Activated CD8-positive, alpha-beta T cell treated with anti-CD3 and anti-CD28 coated beads for 36 hours (primary cell): ENCODE measurements around the gene CRTC2. TPM values are rescaled to one million over a fixed set of nuclear protein-coding genes. Genes with fewer than 3 reads are reported as not detected.

Source experiments
- ATAC-seq: fragments of 200-7000 bp; cut with Tn5 transposase; one replicate; pipeline ENCODE4 v1.10.0; 2021; ENCODE audit warnings: mild to moderate bottlenecking, moderate library complexity
- CTCF ChIA-PET: fragments of 350-600 bp; sonication (Branson Sonifier 250); formaldehyde crosslinking; loops from one replicate; lab custom pipeline; 2021; ENCODE audit warnings: antibody characterized with exemption; lab: Charles Lee
- POLR2A ChIA-PET: fragments of 350-600 bp; sonication (Branson Sonifier 250); formaldehyde crosslinking; loops from one replicate; lab custom pipeline; 2021; ENCODE audit warnings: antibody characterized with exemption; lab: Charles Lee
- DNase-seq: peaks from one replicate; pipeline ENCODE4 v3.0.0-alpha.2; 2020
- H3K27ac Mint-ChIP-seq: one replicate; pipeline ENCODE4 v1.8.0; 2021; ENCODE audit warnings: mild to moderate bottlenecking, mixed read lengths
- H3K27me3 Mint-ChIP-seq: one replicate; pipeline ENCODE4 v1.8.0; 2021; ENCODE audit warnings: mixed read lengths
- H3K36me3 Mint-ChIP-seq: one replicate; pipeline ENCODE4 v1.8.0; 2021; ENCODE audit warnings: low read depth, mixed read lengths
- H3K4me1 Mint-ChIP-seq: one replicate; pipeline ENCODE4 v1.8.0; 2021; ENCODE audit warnings: low read depth, mixed read lengths
- H3K4me3 Mint-ChIP-seq: one replicate; pipeline ENCODE4 v1.8.0; 2021; ENCODE audit warnings: mild to moderate bottlenecking, moderate library complexity, mixed read lengths
- H3K9me3 Mint-ChIP-seq: one replicate; pipeline ENCODE4 v1.8.0; 2021; ENCODE audit warnings: mixed read lengths
- intact Hi-C: fragments of 100-400 bp; cut with micrococcal nuclease; formaldehyde crosslinking; loops from one replicate; pipeline ENCODE4 v1.10.0; 2022
- total RNA-seq, 2 experiments: library from RNA; stranded (reverse); gene quantifications; one replicate each; pipeline ENCODE4 v1.2.3, GENCODE V29; 2021
- TF ChIP-seq, protein P1 (sequence below): fragments of 200-600 bp; IDR thresholded peaks from one replicate; pipeline ENCODE4 v1.8.0; 2022; ENCODE audit warnings: antibody characterized with exemption, mild to moderate bottlenecking

The CRTC2 gene
- total RNA-seq, 2 experiments from 2014 or later: 67.3 to 71.8 TPM

- POLR2A ChIA-PET: interaction anchor here (0.6 to 7.3 kb wide), 6 partner anchors 9 to 31 kb away, joined by 3 to 62 read pairs (median 22); partner anchors contain the start of genes CREB3L4, DENND4B, JTB and RAB13
- CTCF ChIA-PET: interaction anchor here (1.1 to 4.8 kb wide), 4 partner anchors 9 to 32 kb away, joined by 3 to 46 read pairs (median 4); partner anchors contain the start of genes DENND4B and JTB
Observed at GRCh38 chr1:153954826-153955225, 3.6 kb downstream of the CRTC2 start.

DNA sequence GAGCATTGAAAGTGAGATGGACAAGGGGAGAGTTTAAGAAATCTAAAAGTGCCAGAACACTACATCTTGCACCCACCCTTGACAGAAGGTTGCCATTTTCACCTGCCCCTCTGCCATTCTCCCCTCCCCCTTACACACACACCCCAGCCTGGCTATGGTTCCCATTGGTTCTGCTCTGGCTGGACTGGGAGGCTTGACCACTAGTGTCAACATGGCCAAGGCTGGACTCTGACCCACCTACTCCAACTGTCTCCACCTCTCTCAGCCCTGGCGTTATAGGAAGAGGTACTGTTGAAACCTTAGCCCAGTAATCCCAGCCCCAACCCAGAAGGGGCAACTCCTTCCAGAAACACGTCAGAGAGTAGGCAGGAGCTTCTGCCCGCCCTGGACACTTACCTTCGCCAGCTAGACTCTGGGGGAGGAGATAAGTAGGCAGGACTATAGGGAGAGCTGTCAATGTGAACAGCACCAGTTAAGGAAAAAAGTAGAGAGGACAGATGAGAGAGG lies 4.5 kb downstream of the CRTC2 start:
- ATAC-seq (no peak), DNase-seq (no peak)
- intact Hi-C loops: no loop called here
- no peak overlapping the region for H3K4me3 Mint-ChIP-seq
- no peaks in the 10 kb centered on the region for H3K9me3 Mint-ChIP-seq
- ChIA-PET CTCF (interaction anchor here (1.1 to 4.8 kb wide), 3 partner anchors 8 to 33 kb away, joined by 3 to 46 read pairs (median 5); partner anchors contain the start of gene DENND4B), POLR2A (interaction anchor here (0.7 to 7.3 kb wide), 8 partner anchors 9 to 39 kb away, joined by 3 to 62 read pairs (median 4); partner anchors contain the start of genes CREB3L4, DENND4B, GATAD2B and RAB13)
- H3K27ac Mint-ChIP-seq: peak overlapping the region; percentile 65
- H3K4me1 Mint-ChIP-seq: peaks cover 32% of the 10 kb centered on the region
- peaks cover 35% of the 10 kb centered on the region for H3K36me3 Mint-ChIP-seq
- H3K27me3 Mint-ChIP-seq: no peaks in the 10 kb centered on the region
- TF ChIP-seq, protein P1, sequence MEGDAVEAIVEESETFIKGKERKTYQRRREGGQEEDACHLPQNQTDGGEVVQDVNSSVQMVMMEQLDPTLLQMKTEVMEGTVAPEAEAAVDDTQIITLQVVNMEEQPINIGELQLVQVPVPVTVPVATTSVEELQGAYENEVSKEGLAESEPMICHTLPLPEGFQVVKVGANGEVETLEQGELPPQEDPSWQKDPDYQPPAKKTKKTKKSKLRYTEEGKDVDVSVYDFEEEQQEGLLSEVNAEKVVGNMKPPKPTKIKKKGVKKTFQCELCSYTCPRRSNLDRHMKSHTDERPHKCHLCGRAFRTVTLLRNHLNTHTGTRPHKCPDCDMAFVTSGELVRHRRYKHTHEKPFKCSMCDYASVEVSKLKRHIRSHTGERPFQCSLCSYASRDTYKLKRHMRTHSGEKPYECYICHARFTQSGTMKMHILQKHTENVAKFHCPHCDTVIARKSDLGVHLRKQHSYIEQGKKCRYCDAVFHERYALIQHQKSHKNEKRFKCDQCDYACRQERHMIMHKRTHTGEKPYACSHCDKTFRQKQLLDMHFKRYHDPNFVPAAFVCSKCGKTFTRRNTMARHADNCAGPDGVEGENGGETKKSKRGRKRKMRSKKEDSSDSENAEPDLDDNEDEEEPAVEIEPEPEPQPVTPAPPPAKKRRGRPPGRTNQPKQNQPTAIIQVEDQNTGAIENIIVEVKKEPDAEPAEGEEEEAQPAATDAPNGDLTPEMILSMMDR: no peak

More at GRCh38 chr1:153954826-153955225, 3.6 kb downstream of the CRTC2 start:
- no peak overlapping the region for H3K4me3 Mint-ChIP-seq
- intact Hi-C loops: no loop called here
- peaks cover 38% of the 10 kb centered on the region for H3K4me1 Mint-ChIP-seq
- ATAC-seq (no peak), DNase-seq (no peak)
- H3K27me3 Mint-ChIP-seq: no peaks in the 10 kb centered on the region
- no peaks in the 10 kb centered on the region for H3K9me3 Mint-ChIP-seq
- H3K36me3 Mint-ChIP-seq: peaks cover 33% of the 10 kb centered on the region
- H3K27ac Mint-ChIP-seq: peak overlapping the region; percentile 65
- TF ChIP-seq, protein P1: no peak

- CTCF ChIA-PET: no interaction called here
- H3K27ac Mint-ChIP-seq: peak overlapping the region; percentile 68
- H3K36me3 Mint-ChIP-seq: peaks cover 40% of the 10 kb centered on the region
Observed at GRCh38 chr1:153951801-153952200, 6.6 kb downstream of the CRTC2 start.

DNA sequence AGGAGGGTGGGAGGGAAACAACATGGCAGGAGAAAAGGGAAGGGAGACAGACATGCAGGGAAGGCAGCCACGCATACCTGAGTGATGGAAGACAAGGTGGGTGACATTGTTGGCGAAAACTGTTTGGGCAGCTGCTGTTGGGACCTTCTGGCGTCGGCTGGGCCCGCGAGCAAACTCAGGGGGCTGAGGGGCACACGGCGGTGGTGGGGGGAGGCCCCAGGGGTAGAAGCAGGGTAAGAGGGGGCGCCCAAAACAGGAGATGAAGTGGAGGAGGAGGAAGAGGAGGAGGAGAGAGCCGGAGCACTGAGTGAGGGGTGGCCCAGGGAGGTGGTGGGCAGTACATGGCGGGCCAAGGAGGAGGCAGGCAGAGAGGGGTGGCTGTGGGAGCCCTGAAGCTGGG lies 7.2 kb downstream of the CRTC2 start:
- TF ChIP-seq, protein P1: no peak
- ChIA-PET POLR2A (interaction anchor here (3.1 kb wide), 1 partner anchor 16 kb away, joined by 12 read pairs; the partner anchor contains the start of gene CREB3L4), CTCF (interaction anchor here (1.1 to 1.3 kb wide), 2 partner anchors 35 to 324 kb away, joined by 3 to 4 read pairs; partner anchors contain the start of genes RAB13 and S100A13)
- Mint-ChIP-seq H3K9me3 (no peaks in the 10 kb centered on the region), H3K4me1 (peaks cover 30% of the 10 kb centered on the region), H3K27ac (peak overlapping the region; percentile 46), H3K36me3 (peaks cover 40% of the 10 kb centered on the region), H3K4me3 (no peak overlapping the region), H3K27me3 (no peaks in the 10 kb centered on the region)
- intact Hi-C loops: no loop called here
- no peak for DNase-seq
- no peak for ATAC-seq

More at GRCh38 chr1:153951801-153952200, 6.6 kb downstream of the CRTC2 start:
- POLR2A ChIA-PET: no interaction called here
- Mint-ChIP-seq H3K9me3 (no peaks in the 10 kb centered on the region), H3K27me3 (no peaks in the 10 kb centered on the region), H3K4me3 (no peak overlapping the region), H3K4me1 (peaks cover 32% of the 10 kb centered on the region)
- ATAC-seq: no peak
- TF ChIP-seq, protein P1: no peak
- DNase-seq: no peak
- intact Hi-C loops: no loop called here
